HG03565 (cell line): ENCODE data around the gene NOSIP.

ENCODE experiments used
- ATAC-seq: cut with Tn5 transposase; IDR thresholded peaks from one replicate; pipeline ENCODE4 v1.9.1; 2021; ENCODE audit warnings: mild to moderate bottlenecking, moderate library complexity; ENCODE audit not compliant: unreplicated experiment

The NOSIP gene

DNA sequence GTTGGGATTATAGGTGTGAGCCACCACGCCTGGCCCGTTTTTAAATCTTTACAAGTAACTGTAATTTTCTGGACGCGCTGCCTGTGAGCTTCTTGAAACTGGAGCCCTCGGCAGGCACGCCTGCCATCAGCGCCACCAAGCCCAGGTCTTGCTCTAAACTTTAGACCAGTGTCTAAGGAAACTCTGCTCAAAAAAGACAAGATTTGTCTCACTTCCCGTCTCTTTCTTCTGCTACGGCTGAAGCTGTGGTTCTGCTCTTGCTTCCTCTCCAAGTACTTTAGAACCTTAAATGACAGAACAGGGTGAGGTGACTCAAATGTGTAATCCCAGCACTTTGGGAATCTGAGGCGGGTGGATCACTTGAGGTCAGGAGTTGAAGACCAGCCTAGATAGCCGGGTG, 27.6 kb downstream of the NOSIP start:
- ATAC-seq = no peak

DNA sequence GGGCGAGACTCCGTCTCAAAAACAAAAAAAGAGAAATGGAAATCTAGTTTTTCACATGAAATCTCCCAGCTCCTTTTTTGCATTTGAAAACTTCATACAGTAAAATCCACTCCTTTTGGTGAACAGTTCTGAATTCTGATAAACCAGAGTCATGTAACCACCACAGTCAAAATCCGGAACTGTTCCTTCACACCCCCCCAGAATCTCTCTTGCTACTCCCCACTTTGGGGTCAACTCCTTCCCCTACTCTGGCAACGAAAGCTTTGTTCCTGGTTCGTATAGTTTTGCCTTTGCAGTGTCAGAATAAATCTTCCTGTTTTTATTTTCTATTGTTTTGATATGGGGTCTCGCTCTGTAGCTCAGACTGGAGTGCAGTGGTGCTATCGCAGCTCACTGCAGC, 28.8 kb downstream of the NOSIP start:
- ATAC-seq = no peak

DNA sequence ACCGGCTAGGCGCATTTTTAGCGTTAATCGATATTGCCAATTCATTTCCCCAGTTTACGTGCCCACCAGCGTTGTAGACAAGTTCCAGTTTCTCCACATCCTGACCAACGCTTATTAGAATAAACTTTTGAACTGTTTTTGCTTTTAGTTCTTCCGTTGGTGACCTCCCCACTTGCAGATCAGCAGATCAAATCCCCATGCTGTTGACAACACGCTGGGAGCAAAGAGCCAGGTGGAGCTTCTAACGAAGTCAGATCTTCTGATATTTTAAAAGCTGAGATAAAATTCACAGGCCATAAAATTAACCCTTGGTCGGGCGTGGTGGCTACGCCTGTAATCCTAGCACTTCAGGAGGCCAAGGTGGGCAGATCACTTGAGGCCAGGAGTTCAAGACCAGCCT, 31.3 kb downstream of the NOSIP start:
- no peak for ATAC-seq

DNA sequence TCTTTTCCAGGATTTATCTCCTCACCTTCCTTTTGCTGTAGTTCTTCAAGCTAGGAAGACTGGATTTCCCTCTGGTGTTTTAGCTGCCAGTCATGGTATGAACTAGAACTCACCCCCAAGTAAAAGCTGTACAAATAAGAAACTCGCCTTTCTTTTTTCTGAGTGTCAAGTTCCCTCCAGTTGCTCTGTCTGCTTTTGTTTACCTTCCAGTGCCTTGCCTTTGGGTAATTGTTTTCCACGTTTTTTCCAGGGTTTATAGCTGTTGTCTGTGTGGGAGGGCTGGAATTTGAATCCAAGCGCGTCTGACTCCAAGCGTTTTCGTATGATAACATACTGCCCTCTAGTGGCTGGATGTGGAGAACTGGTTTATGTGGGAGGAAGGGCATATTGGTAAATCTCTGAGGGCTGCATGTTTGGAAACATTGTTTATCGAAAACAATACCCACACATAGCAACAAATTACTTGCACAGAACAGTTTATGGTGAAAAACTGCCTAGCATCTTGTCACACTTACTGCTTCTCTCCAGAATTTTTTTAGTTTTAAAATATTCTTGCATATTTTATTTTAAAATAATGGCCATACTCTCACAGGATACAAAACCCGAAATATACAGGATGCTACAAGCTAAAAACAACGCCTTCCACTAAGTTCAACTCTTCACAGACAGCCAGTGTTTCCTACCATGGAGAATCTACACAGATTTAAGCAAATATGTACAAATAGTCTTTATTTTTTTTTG, 33.4 kb downstream of the NOSIP start:
- no peak for ATAC-seq

DNA sequence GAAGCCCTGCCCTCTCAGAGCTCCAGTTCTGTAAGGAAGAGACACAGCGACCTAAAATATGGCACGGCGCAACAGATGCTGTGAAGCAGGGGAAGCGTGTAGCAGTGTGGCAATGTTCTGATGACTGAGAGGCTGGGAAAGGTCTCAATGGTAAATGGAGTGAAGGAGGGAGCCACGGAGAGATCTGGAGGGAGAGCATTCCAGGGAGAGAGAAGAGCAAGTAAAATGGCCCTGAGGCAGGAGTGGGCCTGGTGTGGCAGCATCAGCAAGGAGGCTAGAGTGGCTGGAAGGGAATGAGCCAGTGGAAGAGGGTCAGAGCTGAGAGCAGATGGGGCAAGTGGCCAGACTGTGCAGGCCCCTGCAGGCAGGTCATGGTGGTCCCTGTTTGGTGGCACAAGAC, 36.2 kb downstream of the NOSIP start:
- ATAC-seq = no peak

DNA sequence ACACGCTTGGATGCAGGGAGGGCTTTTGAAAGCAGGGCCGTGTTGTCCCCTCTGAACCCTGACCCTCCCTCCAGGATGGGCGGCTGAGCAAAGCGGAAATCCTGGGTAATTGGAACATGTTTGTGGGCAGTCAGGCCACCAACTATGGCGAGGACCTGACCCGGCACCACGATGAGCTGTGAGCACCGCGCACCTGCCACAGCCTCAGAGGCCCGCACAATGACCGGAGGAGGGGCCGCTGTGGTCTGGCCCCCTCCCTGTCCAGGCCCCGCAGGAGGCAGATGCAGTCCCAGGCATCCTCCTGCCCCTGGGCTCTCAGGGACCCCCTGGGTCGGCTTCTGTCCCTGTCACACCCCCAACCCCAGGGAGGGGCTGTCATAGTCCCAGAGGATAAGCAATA, 37.3 kb downstream of the NOSIP start:
- ATAC-seq = no peak

DNA sequence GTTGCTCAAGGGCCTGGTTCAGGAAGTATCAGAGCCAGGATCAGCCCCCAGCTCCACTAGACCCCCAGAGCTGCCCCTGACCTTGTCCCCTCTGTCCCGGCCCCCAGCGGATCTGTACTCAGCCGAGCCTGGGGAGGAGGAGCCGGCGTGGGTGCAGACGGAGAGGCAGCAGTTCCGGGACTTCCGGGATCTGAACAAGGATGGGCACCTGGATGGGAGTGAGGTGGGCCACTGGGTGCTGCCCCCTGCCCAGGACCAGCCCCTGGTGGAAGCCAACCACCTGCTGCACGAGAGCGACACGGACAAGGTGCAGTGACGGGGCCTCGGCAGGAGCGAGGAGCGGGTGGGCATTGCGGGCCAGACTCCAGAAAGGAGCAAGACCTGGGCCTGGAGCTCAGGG, 37.9 kb downstream of the NOSIP start:
- no peak for ATAC-seq

DNA sequence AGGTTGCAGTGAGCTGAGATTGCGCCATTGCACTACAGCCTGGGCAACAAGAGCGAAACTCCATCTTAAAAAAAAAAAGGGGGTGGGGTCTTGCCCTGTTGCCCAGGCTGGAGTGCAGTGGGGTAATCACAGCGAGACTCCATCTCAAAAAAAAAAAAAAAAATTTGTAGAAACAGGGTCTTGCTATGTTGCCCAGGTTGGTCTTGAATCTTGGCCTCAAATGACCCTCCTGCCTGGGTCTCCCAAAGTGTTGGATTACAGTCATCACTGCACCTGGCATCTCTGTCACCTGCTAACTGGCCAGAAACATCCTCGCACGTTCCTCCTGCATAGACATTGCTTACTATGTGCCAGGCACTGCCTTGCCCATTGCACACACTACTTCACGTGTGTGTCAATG, 38.4 kb downstream of the NOSIP start:
- ATAC-seq = no peak

DNA sequence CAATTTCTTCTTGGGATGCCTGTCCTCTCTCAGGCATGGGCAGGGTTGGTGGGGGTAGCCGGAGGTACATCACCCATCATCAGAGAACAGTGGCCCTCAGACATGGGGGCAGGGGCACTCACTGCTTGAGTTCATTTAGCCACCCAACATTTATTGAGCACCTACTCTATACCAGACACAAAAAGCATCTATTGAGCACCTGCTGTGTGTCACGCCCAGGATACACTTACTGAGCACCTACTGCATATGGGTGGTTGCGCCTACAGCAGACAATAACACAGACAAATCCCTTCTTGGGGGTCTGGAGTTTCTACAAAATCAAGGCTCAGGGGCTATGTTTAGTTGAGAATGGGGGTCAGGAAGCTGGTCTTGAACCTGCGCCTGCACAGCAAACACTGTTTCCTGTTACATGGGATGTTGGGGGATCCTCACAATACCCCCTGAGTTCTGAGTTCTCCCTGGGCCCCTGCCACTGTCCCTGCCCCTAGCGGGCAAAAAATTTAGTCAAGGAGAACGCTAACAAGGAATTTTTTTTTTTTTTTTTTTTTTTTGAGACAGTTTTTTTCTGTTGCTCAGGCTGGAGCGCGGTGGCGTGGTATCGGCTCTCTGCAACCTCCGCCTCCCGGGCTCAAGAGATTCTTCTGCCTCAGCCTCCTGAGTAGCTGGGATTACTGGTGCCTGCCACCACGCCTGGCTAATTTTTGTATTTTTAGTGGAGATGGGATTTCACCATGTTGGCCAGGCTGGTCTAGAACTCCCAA, 41.0 kb downstream of the NOSIP start:
- ATAC-seq = no peak

DNA sequence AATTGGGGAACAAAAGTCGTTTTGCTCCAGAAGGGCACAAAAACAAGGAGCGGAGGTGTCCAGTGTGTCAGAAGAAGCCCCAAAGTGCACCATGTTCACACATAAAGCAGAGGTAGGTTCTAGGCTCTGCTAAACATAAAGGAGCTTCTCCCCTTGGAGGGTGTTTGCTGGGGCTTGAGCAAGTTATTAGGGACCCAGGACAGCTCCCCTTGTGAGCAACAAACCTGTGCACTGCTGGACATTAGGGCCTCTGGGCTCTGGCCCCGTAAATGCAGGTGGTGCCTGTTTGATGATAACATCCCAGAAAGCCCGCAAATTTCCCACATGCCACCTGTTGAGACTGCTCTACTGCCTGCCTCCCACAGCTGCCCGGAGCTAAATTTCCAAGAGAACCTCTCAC, 41.7 kb downstream of the NOSIP start:
- no peak for ATAC-seq

DNA sequence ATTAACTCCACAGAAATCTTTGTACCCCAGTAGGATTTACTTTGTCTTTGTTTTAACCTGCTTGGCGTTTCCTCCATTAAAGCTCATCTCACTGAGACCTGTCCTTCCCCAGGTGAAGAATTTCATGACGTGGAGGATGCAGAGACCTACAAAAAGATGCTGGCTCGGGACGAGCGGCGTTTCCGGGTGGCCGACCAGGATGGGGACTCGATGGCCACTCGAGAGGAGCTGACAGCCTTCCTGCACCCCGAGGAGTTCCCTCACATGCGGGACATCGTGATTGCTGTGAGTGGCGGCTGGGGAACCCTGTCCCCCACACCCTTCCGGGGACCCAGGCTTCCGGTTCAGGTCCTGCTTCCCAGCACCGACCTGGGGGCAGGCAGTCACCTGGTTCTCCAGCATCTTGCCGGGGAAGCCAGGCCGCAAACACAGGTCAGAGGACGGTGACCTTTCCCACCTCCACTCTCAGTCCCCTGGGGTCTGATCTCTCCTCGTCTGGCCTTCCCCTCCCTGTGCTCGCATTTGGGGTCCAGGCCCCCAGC, 43.4 kb downstream of the NOSIP start:
- no peak for ATAC-seq

DNA sequence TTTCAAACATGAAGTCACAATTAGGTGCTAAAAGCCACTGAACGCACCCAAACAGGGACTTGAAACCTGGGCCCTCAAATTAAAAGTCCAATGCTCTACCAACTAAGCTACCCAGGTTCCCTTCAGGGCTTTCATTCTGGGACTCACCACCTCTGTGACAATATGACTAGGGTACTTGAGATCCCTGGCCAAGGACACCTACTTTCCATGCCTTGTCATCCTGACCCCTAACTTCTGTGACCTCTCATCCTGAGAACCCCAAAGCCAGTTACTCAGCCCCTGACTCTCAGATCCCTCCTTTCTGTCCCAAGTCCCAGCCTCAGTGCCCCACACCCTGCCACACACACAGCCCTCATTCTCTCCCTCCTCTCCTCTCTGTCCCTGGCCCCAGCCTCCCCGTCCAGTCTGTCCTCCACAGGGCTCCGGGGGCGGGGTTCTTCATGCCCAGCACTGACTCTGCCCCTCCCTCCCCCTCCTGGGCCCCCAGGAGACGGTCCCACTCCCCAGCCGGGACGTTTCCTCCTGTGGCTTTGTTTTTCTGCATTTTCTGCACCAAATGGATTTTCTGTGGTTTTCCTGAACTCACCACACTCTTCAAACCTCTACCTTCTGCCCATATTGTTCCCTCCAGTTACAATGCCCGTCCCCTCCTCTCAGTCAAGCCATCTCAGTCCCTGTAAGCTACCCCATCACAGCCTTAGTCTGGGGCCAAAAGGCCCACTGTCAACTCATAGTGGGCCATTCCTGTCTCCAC, 45.5 kb downstream of the NOSIP start:
- ATAC-seq = no peak

DNA sequence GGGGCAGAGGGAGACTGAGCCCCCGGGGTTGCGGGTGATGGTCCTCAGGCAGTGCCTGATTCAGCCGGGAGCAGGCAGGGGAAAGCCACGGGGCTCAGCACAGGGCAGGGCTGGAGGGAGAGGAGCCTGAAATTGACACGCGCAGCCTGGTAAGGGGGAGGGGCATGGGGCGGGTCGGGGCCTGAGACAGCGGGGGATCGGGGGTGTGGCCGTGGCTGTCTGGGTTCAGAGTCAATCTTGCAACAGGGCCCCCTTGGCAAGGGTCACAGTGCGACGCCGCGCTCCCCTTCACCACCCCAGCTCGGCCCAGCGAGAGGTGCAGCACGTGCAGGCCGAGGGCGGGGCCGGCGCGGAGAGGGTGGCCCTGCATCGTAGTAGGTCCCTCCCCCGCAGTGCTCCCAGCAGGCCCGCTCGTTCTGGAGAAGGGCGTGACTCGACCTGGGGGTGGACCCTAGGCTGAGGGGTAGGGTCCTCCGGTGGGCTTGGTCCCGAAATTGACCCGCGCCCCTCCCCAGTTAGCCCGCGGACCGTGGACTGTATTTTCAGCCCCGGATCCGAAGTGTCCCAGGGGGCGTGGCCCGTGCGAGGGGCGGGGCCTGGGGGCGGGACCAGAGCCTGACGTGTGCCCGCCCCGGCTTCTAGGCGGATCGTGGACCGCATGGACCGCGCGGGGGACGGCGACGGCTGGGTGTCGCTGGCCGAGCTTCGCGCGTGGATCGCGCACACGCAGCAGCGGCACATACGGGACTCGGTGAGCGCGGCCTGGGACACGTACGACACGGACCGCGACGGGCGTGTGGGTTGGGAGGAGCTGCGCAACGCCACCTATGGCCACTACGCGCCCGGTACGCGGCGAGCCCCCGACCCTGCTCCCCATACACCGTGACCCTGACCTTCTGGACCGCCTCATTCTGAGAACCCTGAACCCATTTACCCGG, 46.5 kb downstream of the NOSIP start:
- ATAC-seq = no peak

DNA sequence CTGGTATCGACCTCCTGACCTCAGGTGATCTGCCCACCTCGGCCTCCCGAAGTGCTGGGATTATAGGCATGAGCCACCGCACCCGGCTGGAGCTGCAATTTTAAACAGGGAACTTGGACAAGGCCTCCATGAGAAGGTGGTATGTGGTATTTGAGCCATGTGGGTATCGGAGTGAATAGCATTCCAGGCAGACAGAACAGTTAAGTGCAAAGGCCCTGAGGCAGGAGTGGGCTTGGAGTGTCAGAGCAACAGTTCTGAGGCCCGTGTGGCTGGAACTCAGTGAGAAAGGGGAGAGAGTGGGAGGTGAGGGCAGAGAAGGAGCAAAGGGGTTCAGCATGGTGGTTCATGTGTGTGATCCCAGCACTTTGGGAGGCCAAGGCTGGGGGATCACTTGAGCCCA, 49.6 kb downstream of the NOSIP start:
- no peak for ATAC-seq

DNA sequence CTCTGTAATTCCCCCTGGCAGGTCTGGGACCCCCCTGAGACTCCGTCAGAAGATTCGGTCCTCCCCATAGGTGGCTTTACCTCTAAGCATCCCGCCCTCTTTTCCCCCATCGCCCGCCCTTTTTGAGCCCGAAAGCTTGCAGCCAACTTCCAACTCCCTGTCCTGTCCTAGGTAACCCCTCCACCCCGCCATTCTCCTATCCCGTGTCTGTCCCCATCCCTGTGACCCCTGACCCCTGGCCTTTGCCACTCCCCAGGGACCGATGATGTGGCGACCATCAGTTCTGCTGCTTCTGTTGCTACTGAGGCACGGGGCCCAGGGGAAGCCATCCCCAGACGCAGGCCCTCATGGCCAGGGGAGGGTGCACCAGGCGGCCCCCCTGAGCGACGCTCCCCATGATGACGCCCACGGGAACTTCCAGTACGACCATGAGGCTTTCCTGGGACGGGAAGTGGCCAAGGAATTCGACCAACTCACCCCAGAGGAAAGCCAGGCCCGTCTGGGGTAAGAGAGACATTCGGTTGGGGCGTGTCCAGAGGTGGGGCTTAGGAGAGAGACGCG, 52.1 kb downstream of the NOSIP start:
- no peak for ATAC-seq

DNA sequence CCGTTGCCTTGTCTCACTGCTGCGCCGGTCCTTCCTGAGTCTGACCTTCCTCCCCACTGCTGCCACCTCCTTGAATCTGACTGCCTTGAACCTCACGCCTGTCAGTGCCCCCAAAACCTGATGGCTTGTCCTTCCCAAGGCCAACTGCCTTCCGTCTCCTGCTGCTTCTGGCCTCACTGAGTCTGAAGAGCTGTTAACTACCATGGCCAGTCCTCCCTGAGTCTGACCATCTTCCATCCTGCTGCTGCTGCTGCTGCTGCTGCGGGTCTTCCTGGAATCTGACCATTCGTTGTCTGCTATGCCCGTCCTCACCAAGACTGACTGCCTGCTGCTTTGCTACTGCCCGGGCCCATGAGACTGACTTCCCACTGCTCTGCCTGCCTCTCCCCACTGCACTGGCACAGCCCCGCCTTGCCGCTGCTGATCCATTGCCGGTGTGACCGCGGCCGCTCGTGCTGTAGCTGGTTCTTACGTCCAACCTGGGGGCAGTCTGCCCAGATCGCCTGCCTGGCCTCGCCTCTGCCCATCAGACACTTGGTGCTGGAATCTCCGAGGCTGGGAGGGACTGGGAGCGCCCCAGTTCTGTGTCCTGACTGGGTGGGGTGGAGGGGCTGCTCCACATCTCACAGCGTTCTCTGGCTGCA, 55.4 kb downstream of the NOSIP start:
- ATAC-seq = no peak

DNA sequence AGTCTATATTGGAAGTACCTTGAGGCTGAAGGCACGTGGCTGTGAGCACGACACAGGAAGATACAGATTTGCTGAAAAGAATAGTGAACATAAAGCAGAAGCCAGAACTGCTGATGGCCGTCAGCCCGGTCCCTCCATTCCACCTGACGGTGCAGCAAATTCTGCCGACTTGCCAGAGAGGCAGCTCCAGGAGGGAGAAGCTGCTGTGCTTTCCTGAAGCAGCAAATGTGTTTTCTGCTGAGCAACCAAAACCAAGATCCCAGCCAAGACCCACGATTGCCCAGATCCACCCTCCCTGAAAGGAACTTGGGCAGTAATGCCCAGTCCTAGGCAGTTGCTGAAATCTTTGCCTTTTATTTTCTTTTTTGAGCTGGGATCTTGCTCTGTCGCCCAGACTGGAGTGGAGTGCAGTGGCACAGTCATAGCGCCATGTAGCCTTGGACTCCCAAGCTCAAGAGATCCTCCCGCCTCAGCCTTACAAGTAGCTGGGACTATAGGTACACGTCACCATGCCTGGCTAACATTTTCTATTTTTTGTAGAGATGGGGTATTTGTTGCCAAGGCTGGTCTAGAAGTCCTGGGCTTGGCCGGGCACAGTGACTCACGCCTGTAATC, 59.5 kb downstream of the NOSIP start:
- ATAC-seq = no peak

DNA sequence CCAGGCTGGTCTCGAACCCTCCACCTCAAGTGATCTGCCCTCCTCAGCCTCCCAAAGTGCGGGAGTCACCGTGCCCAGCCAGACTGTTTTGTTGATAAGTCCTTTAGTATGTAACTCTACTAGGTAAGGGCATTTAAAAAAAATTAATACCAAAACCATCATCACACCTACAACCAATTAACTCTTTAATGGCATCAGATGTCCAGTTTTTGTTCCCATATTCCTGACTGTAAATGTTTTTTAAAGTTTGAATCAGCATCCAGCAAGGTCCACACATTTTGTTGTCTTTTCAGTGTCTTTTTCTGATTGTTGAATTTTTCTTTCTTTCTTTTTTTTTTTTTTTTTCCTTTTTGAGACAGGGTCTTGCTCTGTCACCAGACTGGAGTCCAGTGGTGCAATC, 62.3 kb downstream of the NOSIP start:
- ATAC-seq = no peak

DNA sequence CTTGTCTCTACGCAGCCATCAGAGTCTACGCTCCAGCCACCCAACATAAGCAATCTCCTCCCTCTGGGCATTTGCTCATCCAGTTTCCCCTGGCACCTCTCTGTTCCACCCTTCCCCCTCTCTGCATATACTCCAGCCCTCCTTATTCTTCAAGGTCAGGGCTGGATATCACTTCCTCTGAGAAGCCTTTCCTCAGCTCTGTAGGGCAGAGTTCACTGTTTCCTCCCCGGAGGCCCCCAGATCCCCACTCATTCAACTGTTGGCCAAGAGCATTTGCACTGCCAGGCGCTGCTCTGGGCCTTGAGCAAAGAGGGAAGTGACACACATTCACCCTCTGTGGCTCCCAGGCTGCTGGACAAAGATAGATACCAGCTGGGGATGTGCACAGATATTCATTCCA, 64.6 kb downstream of the NOSIP start:
- no peak for ATAC-seq
